GM18511 (cell line): ENCODE measurements around the gene EVC.
"Not testable (repeated sequence)": the region's sequence is repeated elsewhere in the genome, so short reads cannot be mapped to it uniquely, and the experiment has no call there.

ENCODE experiments used
- ATAC-seq: cut with Tn5 transposase; IDR thresholded peaks from one replicate; pipeline ENCODE4 v1.9.1; 2021; ENCODE audit warnings: mild to moderate bottlenecking, moderate library complexity; ENCODE audit not compliant: unreplicated experiment

EVC gene

DNA sequence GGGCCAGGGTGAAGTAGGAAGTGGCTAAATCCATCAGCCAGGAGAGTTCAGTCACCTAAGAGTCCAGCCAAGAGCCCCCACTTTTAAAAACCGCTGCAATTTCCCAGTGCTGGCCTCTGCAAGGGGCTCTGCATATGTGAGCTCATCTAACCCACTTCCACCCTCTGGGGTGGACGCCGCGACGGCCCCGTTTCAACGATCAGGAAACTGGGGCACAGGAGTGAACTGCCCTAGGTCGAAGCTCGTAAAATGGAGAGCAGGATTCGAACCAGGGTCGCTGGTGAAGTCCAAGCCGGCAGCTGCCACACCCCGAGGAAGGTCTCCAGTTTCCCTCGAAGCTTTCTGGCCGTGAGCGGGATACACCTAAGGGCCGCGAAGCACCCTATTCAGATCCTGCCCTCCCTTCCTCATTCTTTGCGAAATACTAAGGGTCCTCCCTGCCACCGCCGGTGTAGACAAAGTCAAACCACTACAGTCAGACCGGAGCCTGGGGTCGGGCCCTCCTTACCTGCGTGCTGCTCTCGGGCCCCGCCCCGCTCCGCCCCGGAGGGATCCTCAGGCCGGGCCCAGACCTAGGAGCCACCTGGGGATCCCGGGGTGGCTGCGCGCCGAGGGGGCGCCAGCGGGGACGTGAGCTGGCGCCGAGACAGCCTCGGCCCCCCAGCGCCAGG lies 3.1 kb upstream of the EVC start:
- ATAC-seq, result no peak

DNA sequence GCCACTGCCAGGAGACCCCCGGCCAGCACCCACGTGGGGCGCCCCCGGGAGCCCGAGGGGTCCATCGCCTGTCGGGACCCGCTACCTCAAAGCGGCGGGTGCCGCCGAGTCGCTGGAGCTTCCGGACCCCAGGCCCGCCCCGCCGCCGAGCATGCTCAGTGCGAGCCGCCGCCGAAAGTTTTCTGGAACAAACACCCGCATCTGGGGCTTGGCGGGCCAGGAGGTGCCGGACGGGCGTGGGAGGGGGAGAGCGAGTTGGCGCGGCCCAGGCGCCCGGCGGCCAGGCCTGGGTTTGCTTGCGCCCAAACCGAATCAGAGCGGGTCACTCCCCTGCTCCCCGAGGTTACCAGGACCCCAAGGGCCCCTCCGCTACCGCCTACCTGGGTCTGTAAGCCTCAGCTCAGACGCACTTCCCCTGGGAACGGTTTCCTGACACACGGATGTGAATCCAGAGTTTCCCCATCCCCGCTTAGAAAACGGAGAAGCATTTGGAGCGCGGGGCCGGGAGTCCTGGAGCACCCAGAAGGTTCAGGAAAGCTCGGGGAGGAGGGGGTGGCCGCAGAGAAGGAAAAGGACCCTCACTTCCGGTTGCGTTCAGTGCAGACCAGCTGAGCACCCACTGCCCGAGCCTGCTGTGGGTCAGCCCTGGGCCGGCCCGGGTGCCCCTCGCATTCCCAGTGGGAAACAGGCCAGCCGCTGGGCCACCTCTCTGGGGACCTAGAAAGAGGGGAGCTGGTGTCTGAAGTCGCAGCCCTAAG lies 2.4 kb upstream of the EVC start, which contains the start of gene EVC2:
EVC2 (minus strand) TSS at position 111 of the 758 bp plus-strand sequence; CDS start at position 65, 46 bp downstream.
- ATAC-seq, result no peak

DNA sequence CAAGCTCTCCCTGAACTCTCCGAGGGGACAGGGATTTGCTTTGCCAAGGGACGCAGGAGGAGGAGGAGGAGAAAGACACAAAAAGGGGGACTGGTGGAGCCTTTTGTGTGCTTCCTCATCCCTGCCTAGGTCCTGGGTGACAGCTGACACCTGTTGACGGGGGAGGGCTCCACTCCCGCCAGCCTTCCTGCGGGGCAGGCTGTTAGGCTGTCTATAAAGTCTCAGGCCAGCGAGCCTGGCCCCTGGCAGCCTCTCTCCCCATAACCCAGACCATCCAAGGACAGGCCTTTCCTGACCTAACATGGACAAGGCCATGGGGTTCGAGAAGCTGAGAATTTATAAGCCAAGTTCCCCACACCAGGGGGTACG lies 1.8 kb upstream of the EVC start:
- ATAC-seq, result no peak

DNA sequence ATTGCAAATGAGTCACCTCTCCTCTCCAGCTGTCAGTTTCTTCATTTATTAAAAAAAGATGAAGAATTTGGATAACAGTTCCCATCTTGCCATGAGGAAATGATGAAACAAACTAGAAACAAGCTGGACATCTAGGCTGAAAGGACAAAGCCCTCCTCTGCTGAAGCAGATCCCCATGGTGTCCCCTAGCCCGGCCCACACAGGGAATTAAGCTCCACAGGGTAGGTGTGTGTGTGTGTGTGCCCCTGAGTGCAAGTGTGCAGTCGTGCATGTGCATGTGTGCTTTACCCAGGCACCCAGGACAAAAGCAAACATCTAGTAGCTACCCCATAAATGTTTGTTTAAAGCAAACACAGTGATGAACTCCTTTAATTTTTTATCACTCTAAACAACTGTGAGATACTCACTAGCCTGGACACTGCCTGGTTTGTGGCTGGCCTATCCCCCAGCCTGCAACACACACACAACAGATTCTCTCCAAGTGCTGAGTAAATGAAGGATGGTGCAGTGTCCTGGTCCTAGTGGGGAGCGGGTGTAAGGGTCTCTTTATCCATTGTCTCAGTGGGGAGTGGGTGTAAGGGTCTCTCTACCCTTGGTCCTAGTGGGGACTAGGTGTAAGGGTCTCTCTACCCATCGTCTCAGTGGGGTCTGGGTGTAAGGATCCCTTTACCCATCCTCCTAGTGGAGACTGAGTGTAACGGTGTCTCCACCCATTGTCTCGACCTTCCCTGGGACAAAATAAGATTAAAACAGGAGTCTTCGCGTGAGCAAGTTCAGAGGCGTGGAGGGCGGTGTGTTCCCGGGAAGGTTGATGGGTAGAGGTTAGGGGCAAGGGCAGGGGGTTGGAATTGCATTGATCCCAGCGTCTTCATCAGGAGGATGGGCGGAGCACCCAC lies 688 bp upstream of the EVC start:
- ATAC-seq, result no peak

DNA sequence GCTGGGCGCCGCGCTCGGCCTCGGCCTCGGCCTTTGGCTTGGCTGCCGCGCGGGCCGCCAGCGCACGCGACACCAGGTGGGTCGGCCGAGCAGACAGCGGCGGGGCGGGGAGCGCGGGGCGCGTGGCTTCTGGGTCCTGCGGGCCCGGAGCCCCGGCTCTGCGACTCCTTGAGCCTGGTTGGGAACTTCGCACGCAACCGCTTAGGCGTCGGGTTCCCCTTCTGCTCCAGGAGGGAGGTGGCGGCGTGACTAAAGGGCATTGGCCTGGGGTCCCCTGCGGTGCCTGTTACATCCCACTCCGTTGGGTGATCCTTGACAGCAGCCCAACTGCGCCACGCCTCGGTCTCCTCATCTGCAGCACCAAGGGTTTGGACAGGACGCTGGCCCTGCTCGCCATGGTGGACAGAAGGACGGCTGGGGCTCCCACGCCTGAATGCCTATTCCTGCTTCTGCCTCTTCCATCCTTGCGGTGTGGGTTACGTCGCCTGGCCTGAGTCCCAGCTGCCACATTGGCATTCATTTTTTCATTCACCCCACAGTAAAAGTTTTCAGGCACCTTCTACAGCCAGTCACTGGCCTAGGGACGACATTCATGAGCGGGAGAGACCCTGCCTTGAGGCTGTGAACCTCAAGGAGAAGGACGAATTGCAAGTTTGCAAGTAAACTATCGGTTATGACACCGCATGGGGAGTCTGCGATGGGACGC lies 631 bp downstream of the EVC start:
- no peak for ATAC-seq

DNA sequence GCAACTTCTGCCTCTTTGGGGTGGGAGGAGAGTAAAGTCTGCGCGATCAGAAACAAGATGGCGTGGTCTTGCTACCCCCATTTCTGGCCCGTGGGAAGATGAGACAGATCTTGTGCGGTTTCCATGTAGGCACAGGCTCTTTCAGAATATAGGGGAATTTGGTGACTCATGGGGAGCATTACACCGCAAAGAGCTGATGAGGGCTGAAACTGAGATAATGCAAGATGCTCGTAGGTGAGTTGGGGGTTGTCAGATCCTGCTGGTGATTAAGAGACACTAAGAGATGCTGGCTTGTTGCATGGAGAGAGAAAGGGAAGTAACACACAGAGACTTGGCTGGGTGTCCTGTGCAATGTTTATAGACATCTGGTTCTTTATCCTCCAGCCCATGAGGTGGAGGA lies 1.5 kb downstream of the EVC start:
- no peak for ATAC-seq

DNA sequence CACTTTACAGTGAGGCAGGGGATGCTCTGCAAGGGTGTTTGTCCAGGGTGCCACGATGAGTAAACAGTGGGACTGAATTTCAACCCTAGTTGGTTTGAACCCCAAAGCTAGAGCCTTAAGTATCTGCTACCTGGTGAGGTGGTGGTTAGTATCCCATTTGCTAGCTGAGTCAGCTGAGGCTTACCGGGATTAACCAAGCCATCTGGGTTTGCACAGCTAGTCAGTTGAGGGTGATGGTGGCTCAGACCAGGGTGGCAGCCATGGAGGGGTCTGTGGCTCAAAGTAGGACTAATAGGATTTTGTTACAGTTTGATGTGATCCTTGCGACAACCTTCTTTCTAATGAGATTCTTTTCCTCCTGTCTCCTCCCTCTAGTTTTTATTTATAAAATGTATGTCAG lies 1.9 kb downstream of the EVC start:
- no peak for ATAC-seq

DNA sequence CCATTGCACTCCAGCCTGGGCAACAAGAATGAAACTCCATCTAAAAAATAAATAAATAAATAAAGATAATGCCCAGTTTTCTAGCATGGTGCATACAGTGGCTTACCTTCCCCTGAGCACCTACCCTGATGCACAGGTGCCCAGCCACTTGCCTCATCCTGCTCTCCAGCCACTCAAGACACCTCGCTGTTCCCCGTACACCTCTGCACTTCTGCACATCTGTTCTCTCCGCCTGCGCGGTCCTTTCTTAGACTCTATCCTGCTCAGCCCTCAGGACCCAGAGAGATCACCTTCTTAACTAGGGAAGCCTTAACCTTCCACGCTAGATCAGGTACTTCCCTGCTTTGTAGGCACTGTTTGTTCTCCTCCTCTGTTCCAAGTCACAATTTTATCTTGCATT lies 2.9 kb downstream of the EVC start:
- ATAC-seq, result no peak

DNA sequence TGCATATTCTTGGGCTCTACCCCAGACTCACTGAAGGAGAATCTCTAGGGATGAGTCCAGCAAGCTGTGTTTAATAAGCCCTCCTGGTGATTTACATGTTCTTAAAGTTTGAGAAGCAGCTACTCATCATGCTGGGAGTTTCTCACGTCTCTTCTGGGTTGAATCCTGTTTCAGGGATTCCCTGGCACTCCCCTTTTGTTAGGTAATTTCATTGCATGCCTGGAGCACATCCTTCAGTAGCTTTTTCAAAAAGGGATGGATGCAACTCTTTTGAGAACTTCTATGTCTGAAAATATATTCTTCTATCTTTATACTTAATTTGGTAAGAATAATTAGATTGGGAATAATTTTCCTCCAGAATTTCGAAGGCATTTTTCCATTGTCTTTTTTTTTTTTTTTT lies 4.4 kb downstream of the EVC start:
- ATAC-seq, result no peak

DNA sequence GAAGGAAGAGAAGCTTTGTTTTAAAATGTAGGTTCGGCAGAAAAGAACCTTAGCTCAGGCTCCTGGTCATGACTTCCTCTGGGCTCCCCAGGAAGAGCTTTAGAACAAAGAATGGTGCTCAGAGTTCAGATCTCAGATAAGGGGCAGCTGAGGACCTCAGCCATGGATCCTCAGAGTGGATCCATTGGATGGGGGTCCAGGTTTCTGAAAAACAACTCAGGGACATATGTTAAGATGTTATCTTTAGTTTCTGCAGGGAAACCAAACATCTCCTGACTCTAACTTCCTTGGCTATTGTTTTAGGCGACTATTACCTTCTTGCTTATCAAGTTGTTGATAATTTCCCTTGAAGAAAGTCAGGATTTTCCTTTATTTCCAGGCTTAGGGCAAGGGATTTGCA lies 5.4 kb downstream of the EVC start:
- ATAC-seq, result no peak

DNA sequence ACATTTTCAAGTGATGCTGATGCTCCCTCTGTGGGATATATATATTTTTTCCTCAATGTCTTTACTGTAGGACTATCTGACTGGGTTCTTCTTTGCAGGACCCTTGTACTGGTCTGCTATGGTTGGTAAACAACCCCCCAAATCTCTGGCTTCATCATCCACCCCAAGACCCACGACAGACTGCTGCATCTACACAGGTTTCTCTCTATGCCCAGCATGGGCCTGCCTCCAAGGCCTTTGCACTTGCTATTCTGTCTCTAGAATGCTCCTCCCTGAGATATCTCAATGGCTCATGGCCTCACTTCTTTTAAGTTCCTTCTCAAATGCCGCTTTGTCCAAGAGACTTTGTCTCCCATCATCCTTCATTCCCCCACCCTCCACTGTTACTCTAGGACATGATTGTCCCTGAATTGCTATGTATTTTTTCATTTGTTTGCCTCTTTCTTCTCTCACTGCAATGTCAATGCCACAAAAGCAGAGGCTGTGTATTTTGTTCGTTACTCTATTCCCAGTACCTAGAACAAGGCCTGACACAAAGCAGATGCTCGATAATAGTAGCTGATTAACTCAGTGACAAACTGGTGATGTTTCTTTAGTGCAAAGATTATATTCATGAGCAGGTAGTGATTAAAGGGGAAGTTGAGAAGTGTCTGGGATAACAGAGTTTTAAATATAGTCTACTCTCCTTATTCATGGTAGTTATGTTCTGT lies 6.6 kb downstream of the EVC start:
- ATAC-seq, result no peak

DNA sequence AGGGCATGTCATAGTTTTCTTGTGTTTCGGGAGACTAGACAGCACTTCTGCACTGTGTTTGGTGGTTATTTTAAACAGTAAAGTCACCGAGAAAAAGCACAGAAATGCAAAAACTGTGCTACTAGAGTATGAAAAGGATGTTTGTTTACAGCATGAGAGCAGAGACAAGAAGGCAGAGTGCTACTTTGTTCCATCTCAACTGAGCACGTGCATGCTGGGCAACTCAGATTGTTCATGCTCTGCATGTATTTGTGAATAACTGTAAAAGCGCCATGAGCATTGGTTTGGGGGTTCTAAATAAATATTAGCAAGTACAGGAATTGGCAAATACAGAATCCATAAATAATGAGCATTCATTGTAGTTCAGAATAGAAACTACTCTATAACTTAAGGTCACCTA lies 7.4 kb downstream of the EVC start:
- no peak for ATAC-seq

DNA sequence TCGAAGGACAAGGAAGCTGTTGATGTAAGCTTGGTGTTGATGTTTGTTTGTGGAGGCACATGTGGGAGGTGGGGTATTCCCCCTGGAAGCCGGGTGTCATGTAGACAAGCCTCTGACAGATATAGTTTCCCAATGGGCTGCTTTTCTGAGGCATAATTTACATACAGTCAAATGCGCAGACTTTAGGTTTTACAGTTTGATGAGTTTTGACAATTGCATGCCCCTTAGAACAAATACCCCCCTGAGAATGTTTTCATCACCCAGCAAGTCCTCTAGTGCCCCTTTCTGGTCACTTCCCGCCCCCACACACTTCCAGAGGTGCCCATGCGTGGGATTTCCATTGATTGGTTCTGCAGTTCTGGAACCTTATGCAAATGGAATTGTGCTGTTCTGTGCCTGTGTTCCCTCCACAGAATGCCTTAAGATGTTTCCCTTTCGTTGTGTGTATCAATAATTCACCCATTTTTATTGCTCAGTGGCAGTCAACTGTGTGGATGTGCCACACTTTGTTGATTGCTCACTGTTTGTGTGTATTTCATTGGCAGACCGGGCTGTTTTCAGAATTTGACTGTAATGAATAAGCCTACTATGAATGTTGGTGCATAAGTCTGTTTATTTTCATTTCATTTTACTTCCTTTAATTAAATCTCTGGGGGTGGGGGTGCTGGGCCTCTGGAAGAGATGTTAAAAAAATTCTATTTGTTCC lies 8.5 kb downstream of the EVC start:
- no peak for ATAC-seq

DNA sequence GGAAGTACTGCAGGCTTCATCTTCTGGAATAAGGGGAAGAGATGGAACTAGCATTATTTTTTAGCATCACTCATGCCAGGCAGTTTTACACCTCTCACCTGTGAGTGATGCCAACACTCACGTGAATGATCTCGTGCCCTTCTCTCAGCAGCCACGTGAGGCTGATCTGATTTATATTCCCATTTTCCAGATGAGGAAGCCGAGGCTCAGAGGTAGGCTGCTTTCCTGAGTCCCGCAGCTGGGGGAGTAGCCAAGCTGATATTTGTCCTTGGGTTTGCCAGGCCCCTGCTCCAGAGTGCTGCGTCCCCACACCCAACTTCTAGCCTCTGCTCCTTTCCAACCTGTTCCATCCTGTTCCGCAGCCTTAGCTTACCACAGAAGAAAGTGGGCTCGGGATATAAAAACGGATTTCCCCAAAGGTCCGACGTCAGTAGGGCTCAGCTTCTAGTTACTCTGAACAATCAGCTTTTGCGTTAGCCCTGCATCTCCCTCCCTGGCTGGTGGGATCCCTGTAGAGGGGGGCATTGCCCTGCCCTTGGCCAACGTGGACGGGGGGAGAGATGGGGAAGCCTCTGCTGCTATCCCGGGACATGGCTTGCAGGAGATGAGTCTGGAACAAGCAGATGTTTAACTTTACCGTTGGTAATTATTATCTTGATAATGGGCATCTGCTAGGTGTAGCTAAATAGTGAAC lies 9.3 kb downstream of the EVC start:
- ATAC-seq, result no peak

DNA sequence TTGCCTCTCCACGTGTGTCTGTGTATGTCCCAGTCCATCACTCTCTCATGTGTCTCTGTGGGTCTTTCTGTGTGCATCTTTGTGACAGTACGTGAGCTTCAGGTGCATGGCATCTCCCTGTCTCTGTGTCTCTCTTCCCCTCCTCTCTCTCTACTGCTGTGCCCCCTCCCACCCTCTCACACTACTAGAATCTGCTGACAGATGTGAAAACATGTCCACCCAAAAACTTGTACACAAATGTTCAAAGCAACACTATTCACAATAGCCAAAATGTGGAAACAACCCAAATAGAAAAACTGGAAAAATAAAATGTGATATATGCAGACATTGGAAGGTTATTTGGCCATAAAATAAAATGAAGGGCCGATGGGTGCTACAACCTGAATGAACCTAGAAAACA lies 10.0 kb downstream of the EVC start:
- no peak for ATAC-seq

DNA sequence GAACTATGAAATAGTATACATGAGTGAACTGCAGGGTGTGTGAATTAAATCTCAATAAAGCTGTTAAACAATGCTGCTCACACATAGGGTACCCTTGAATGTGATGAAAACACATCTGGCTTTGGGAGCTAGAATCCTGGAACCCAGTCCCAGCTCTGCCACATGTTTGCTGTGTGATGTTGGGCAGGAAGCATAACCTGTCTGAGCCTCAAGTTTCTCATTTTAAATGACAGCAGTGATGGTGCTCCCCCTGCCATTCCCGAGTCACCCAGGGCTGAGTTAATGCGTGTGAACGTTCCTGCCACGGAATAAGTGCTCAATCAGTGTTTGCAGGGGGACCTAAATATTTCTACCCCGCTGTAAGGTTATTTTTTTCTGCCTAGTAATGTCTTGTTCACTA lies 10.9 kb downstream of the EVC start:
- ATAC-seq, result no peak

DNA sequence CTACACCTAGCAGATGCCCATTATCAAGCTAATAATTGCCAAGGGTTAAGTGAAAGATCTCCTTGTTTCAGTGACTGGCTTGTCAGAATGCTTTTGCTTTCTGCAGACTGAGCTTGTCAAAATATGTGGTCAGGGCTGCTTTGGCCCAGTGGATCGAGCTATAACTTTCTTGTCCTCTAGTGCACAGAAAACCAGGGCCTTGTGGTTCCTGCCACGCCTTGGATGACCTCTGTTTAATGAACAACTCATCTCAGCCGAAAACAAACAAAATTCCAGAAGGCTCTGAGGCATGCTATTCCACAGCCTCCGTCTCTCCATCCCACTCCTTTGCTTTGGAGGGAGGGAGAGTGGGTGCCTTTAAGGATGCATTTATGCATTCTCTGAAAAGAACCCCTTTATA lies 11.3 kb downstream of the EVC start:
- ATAC-seq, result no peak

DNA sequence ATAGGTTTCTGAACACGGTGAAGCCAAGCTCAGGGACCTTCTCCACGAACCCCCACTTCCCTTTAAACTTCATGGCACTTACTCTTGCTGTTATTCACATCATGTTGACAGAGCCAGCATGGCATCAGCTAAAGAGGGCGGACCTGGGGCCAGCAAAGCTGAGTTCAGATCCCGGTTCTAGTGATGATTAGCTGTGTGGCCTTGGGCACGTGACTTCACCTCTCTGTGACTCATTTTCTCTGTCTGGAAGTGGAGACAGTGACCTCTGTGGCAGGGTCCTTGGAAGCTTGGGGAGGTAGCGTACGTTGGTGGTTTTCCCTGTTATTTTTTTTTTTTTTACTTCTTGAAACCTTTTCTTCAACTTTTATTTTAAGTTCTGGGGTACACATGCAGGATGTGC lies 13.4 kb downstream of the EVC start:
- ATAC-seq, result no peak

DNA sequence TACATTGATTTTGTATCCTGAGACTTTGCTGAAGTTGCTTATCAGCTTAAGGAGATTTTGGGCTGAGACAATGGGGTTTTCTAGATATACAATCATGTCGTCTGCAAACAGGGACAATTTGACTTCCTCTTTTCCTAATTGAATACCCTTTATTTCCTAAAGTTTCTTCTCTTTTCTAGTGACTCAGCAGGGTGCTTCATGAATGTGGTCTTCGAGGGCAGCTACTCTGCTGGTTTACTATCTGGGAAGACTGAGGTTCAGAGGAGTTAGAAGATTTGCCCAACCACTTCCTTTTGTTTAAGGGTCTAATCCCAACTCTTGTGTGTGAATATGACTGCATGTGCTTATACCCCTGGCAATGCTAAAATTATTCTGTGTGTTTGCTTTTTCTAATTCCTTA lies 17.4 kb downstream of the EVC start:
- ATAC-seq, result not testable (repeated sequence)
